IMR-90 (cell line): ENCODE data around the gene CYB561D2. TPM values are rescaled to one million over a fixed set of nuclear protein-coding genes. Genes with fewer than 3 reads are reported as not detected.

Experiments
- ATAC-seq: fragments of 200-7000 bp; cut with Tn5 transposase; 2 replicates; pipeline ENCODE4 v1.9.1; 2020; ENCODE audit warnings: low read depth, mild to moderate bottlenecking, moderate library complexity
- BruUV-seq: library from RNA; stranded (reverse); fragments of 400-500 nt; replicated peaks from 2 replicates; lab custom pipeline; 2021; lab: Mats Ljungman, UMichigan
- CTCF ChIA-PET: fragments of 300-600 bp; formaldehyde crosslinking; extraction: SDS; loops from one replicate; lab custom pipeline; 2021; ENCODE audit warnings: antibody characterized with exemption; lab: Yijun Ruan, JAX
- POLR2A ChIA-PET: fragments of 300-600 bp; sonication (Branson Sonifier 250); formaldehyde crosslinking; loops from one replicate; lab custom pipeline; 2022; ENCODE audit warnings: antibody characterized with exemption; ENCODE audit not compliant: unreplicated experiment; lab: Charles Lee
- DNase-seq: peaks from one replicate; pipeline ENCODE4 v3.0.0; 2013
- H2AFZ ChIP-seq: replicated peaks from 2 replicates; pipeline ENCODE3; 2013; ENCODE audit warnings: low read length, mild to moderate bottlenecking; ENCODE audit not compliant: poor library complexity
- H2AK5ac ChIP-seq: 2 replicates; pipeline ENCODE4 v1.6.1; 2013; ENCODE audit warnings: low read depth, low read length, inconsistent platforms
- H2AK9ac ChIP-seq: replicated peaks from 2 replicates; pipeline ENCODE3; 2013; ENCODE audit warnings: mild to moderate bottlenecking, low read depth, low read length, moderate library complexity; ENCODE audit not compliant: poor library complexity
- H2BK120ac ChIP-seq: 2 replicates; pipeline ENCODE4 v1.6.1; 2013; ENCODE audit warnings: low read depth, low read length, inconsistent platforms
- H2BK15ac ChIP-seq: 3 replicates; pipeline ENCODE4 v1.6.1; 2013; ENCODE audit warnings: low read depth, low read length, inconsistent platforms
- H2BK20ac ChIP-seq: 2 replicates; pipeline ENCODE4 v1.6.1; 2013; ENCODE audit warnings: low read depth, mild to moderate bottlenecking, inconsistent platforms, low read length, moderate library complexity
- H2BK5ac ChIP-seq: 2 replicates; pipeline ENCODE4 v1.6.1; 2013; ENCODE audit warnings: mild to moderate bottlenecking, low read depth, low read length, inconsistent platforms; ENCODE audit not compliant: poor library complexity, severe bottlenecking
- H3K14ac ChIP-seq: replicated peaks from 2 replicates; pipeline ENCODE4 v1.6.1; 2013; ENCODE audit warnings: low read depth, low read length, inconsistent platforms
- H3K18ac ChIP-seq: 2 replicates; pipeline ENCODE4 v1.6.1; 2013; ENCODE audit warnings: low read depth, low read length, control low read depth
- H3K23ac ChIP-seq: 2 replicates; pipeline ENCODE4 v1.6.1; 2013; ENCODE audit warnings: low read depth, low read length, inconsistent platforms
- H3K27ac ChIP-seq: 2 replicates; pipeline ENCODE4 v1.5.1; 2013; ENCODE audit warnings: mild to moderate bottlenecking, control low read depth, low read length; ENCODE audit not compliant: insufficient read depth
- H3K27me3 ChIP-seq: 2 replicates; pipeline ENCODE4 v1.6.1; 2013; ENCODE audit warnings: low read length; ENCODE audit not compliant: control insufficient read depth, insufficient read depth
- H3K36me3 ChIP-seq: 2 replicates; pipeline ENCODE4 v1.6.1; 2013; ENCODE audit warnings: low read length, mixed read lengths; ENCODE audit not compliant: control insufficient read depth, insufficient read depth
- H3K4ac ChIP-seq: 2 replicates; pipeline ENCODE4 v1.6.1; 2013; ENCODE audit warnings: low read depth, low read length, inconsistent platforms
- H3K4me1 ChIP-seq: 2 replicates; pipeline ENCODE4 v1.6.1; 2013; ENCODE audit warnings: low read length, mixed read lengths; ENCODE audit not compliant: control insufficient read depth, insufficient read depth
- H3K4me2 ChIP-seq: 2 replicates; pipeline ENCODE4 v1.6.1; 2013; ENCODE audit warnings: low read depth, mild to moderate bottlenecking, control low read depth, low read length, moderate library complexity
- H3K4me3 ChIP-seq: 2 replicates; pipeline ENCODE4 v1.5.1; 2013; ENCODE audit warnings: low read depth, mild to moderate bottlenecking, control low read depth, low read length, moderate library complexity; ENCODE audit not compliant: insufficient read depth
- H3K56ac ChIP-seq: 2 replicates; pipeline ENCODE4 v1.6.1; 2013; ENCODE audit warnings: low read length, inconsistent platforms; ENCODE audit not compliant: insufficient read depth; ENCODE audit errors: extremely low read depth
- H3K79me1 ChIP-seq, 2 experiments: 2 replicates each; pipeline ENCODE4 v1.6.1; 2013; ENCODE audit warnings: low read length in 2 of 2, inconsistent platforms in 1 of 2, low read depth in 1 of 2
- H3K9ac ChIP-seq: 2 replicates; pipeline ENCODE4 v1.6.1; 2013; ENCODE audit warnings: low read depth, low read length, control low read depth
- H3K9me1 ChIP-seq: 2 replicates; pipeline ENCODE4 v1.6.1; 2013; ENCODE audit warnings: low read length, inconsistent platforms; ENCODE audit not compliant: insufficient read depth
- H3K9me3 ChIP-seq: 2 replicates; pipeline ENCODE4 v1.6.1; 2013; ENCODE audit warnings: low read length; ENCODE audit not compliant: control insufficient read depth, insufficient read depth
- H4K20me1 ChIP-seq: 2 replicates; pipeline ENCODE4 v1.6.1; 2013; ENCODE audit warnings: low read length, inconsistent platforms; ENCODE audit not compliant: insufficient read depth
- H4K5ac ChIP-seq: 2 replicates; pipeline ENCODE4 v1.6.1; 2013; ENCODE audit warnings: mild to moderate bottlenecking, low read depth, low read length, control low read depth
- H4K8ac ChIP-seq, 2 experiments: 2 replicates each; pipeline ENCODE4 v1.6.1; 2013; ENCODE audit warnings: low read depth in 2 of 2, low read length in 2 of 2, control low read depth in 1 of 2, inconsistent platforms in 1 of 2
- H4K91ac ChIP-seq: 2 replicates; pipeline ENCODE4 v1.6.1; 2013; ENCODE audit warnings: low read depth, low read length, inconsistent platforms; ENCODE audit not compliant: insufficient read depth
- BHLHE40 ChIP-seq: fragments of 150-350 bp; IDR thresholded peaks from 2 replicates; pipeline ENCODE4 v1.6.1; 2016; ENCODE audit warnings: mild to moderate bottlenecking, low read depth, low read length
- FOS ChIP-seq: fragments of 150-350 bp; IDR thresholded peaks from 2 replicates; pipeline ENCODE4 v1.6.1; 2016; ENCODE audit warnings: low read depth, low read length
- MAFK ChIP-seq: IDR thresholded peaks from 2 replicates; pipeline ENCODE4 v1.6.1; 2012; ENCODE audit warnings: low read depth, low read length, improper control_type of control experiment
- MAZ ChIP-seq: IDR thresholded peaks from 2 replicates; pipeline ENCODE4 v1.6.1; 2012; ENCODE audit warnings: low read depth, mild to moderate bottlenecking, low read length, improper control_type of control experiment, moderate library complexity, borderline replicate concordance
- MXI1 ChIP-seq: IDR thresholded peaks from 2 replicates; pipeline ENCODE4 v1.6.1; 2012; ENCODE audit warnings: low read depth, mild to moderate bottlenecking, low read length, moderate library complexity, borderline replicate concordance
- POLR2A ChIP-seq: IDR thresholded peaks from 2 replicates; pipeline ENCODE4 v1.6.1; 2012; ENCODE audit warnings: mild to moderate bottlenecking, low read depth, low read length
- RAD21 ChIP-seq: IDR thresholded peaks from 2 replicates; pipeline ENCODE4 v1.6.1; 2012; ENCODE audit warnings: low read length, improper control_type of control experiment
- RCOR1 ChIP-seq: IDR thresholded peaks from 2 replicates; pipeline ENCODE4 v1.6.1; 2012; ENCODE audit warnings: mild to moderate bottlenecking, low read length, improper control_type of control experiment; ENCODE audit not compliant: insufficient replicate concordance
- SMC3 ChIP-seq: fragments of 150-350 bp; IDR thresholded peaks from 2 replicates; pipeline ENCODE4 v1.6.1; 2016; ENCODE audit warnings: low read depth, mild to moderate bottlenecking, antibody characterized with exemption, low read length, moderate library complexity
- WGBS, 2 experiments: methylation state at CpG; one replicate each; pipeline versions ENCODE4 v1.1.5 to v1.1.7; 2013; ENCODE audit warnings: missing lambda C conversion rate in 2 of 2; ENCODE audit not compliant: insufficient read length in 1 of 2; ENCODE audit errors: extremely low coverage in 2 of 2; 5-methylcytosine and 5-hydroxymethylcytosine counted together
- dilution Hi-C: fragments of 300-500 bp; cut with HindIII; formaldehyde crosslinking; loops from one replicate; pipeline ENCODE4 v1.14.3; 2018; ENCODE audit warnings: low sequenced_read_pairs; ENCODE audit not compliant: unreplicated experiment
- in situ Hi-C: fragments of 300-500 bp; cut with MboI; formaldehyde crosslinking; loops from 3 replicates; pipeline ENCODE4 v1.14.3; 2019; ENCODE audit warnings: low sequenced_read_pairs, inconsistent platforms, mixed read lengths
- intact Hi-C: fragments of 100-400 bp; cut with micrococcal nuclease; formaldehyde crosslinking; loops from 2 replicates; pipeline ENCODE4 v1.10.0; 2022
- polyA plus RNA-seq, 3 experiments: library from polyadenylated mRNA; depleted of rRNA; stranded (reverse); fragments of >200 nt; gene quantifications; 2 replicates each; pipeline ENCODE4 v1.2.3, GENCODE V29; 2012; ENCODE audit warnings: low replicate concordance in 1 of 3
- total RNA-seq: library from RNA; depleted of rRNA; stranded (reverse); fragments of >200 nt; gene quantifications from 2 replicates; pipeline ENCODE4 v1.2.3, GENCODE V29; 2012
- TF ChIP-seq, protein P1 (sequence below): fragments of 150-350 bp; IDR thresholded peaks from 2 replicates; pipeline ENCODE4 v1.6.1; 2016; ENCODE audit warnings: low read depth, mild to moderate bottlenecking, low read length, moderate library complexity, borderline replicate concordance
- TF ChIP-seq, protein P2 (sequence below): conservative IDR thresholded peaks from 2 replicates; pipeline ENCODE4 v1.5.1; 2012; ENCODE audit warnings: mild to moderate bottlenecking, low read depth, low read length, improper control_type of control experiment
- TF ChIP-seq, protein P3 (sequence below): fragments of 150-350 bp; IDR thresholded peaks from 2 replicates; pipeline ENCODE4 v1.6.1; 2017; ENCODE audit warnings: mild to moderate bottlenecking, antibody characterized with exemption, low read length, low read depth

CYB561D2 gene
- total and polyA plus RNA-seq, 2 of the 4 experiments (the other 2 are of a cell fraction) = 29.2 to 31.7 TPM

DNA sequence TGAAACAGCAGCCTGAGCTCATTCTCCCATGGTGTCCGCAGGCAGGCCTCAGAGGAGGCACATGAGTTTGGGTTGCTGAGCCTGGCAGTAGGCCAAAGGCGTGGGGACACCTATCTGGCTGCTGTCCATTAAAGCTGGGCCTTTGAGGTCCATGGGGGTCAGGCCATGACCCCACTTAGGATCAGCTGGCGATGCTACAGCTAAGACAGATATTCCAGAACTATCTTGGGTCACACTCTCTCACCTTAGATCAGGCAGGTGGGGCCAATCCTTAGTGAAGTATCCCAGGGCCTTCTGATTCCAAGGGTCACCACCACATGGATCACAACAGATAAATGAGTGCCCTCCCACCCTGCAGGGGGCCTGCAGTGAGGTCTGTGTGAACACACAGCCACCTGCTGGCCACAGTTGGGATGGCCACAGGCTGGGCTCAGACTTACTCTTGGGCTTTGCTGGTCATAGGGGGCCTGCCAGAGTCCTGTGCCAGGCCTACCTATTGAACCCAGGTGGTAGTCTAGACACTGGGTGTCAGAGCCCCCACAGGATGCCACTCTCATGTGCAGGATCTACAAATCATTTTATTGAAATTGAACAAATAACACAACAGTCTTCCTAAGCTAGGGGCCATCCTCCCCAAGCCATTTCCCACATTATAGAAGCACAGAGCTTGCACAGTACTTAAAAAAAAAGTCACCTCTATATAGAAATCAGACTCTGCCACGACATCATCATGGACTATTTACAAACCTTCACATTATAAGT lies 26.1 kb upstream of the CYB561D2 start:
- Histone ChIP-seq H2BK5ac (no peak overlapping the region), H3K4ac (no peak overlapping the region), H3K9me1 (peaks cover 5% of the 10 kb centered on the region), H2AFZ (peak overlapping the region; percentile 34), H4K5ac (no peak overlapping the region), H3K23ac (no peak overlapping the region), H3K4me2 (no peak overlapping the region), H3K4me3 (no peak overlapping the region), H3K36me3 (peaks cover 10% of the 10 kb centered on the region), H3K79me1 (peaks cover 21 to 43% of the 10 kb centered on the region in 2 experiments), H3K9me3 (no peaks in the 10 kb centered on the region), H3K56ac (no peak overlapping the region), H2BK15ac (no peak overlapping the region), H3K18ac (no peak overlapping the region), H2BK20ac (no peak overlapping the region), H3K4me1 (peaks cover 24% of the 10 kb centered on the region), H3K27me3 (no peaks in the 10 kb centered on the region), H2BK120ac (no peak overlapping the region), H4K8ac (no peak overlapping the region), H4K20me1 (peaks cover 12% of the 10 kb centered on the region), H4K91ac (no peak overlapping the region), H3K9ac (no peak overlapping the region), H2AK5ac (no peak overlapping the region), H3K14ac (no peak overlapping the region), H2AK9ac (peak overlapping the region; percentile 82), H3K27ac (no peak overlapping the region)
- dilution Hi-C loops = no loop called here
- CTCF ChIA-PET = interaction anchor here (0.7 to 1.0 kb wide), 3 partner anchors 9 to 26 kb away, joined by 3 to 4 read pairs (median 4); partner anchors contain the start of genes HYAL3 and NAA80
- in situ Hi-C loops = loop anchor here (25.0 kb wide), 3 partner anchors 1063 to 1838 kb away; partner anchors contain the start of genes ABHD14B, GPR62, MANF and PCBP4
- 45% methylated on average over 2 of the region's 4 CpGs; no CpG with 5 or more reads in 1 of the 2 experiments for WGBS, 2 experiments
- peak; percentile 42 for ATAC-seq
- peak; percentile 61 for DNase-seq
- POLR2A ChIA-PET = interaction anchor here (1.0 kb wide), 1 partner anchor 13 kb away, joined by 4 read pairs; no protein-coding TSS in a partner anchor
- BruUV-seq = no TSS peak
- TF ChIP-seq, protein P1, sequence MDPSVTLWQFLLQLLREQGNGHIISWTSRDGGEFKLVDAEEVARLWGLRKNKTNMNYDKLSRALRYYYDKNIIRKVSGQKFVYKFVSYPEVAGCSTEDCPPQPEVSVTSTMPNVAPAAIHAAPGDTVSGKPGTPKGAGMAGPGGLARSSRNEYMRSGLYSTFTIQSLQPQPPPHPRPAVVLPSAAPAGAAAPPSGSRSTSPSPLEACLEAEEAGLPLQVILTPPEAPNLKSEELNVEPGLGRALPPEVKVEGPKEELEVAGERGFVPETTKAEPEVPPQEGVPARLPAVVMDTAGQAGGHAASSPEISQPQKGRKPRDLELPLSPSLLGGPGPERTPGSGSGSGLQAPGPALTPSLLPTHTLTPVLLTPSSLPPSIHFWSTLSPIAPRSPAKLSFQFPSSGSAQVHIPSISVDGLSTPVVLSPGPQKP = no peak
- TF ChIP-seq, protein P2, sequence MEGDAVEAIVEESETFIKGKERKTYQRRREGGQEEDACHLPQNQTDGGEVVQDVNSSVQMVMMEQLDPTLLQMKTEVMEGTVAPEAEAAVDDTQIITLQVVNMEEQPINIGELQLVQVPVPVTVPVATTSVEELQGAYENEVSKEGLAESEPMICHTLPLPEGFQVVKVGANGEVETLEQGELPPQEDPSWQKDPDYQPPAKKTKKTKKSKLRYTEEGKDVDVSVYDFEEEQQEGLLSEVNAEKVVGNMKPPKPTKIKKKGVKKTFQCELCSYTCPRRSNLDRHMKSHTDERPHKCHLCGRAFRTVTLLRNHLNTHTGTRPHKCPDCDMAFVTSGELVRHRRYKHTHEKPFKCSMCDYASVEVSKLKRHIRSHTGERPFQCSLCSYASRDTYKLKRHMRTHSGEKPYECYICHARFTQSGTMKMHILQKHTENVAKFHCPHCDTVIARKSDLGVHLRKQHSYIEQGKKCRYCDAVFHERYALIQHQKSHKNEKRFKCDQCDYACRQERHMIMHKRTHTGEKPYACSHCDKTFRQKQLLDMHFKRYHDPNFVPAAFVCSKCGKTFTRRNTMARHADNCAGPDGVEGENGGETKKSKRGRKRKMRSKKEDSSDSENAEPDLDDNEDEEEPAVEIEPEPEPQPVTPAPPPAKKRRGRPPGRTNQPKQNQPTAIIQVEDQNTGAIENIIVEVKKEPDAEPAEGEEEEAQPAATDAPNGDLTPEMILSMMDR = peak; percentile 91
- TF ChIP-seq MAZ (peak; percentile 50; the same call in 1 of the 2 replicates), MAFK (no peak), RAD21 (peak; percentile 80), BHLHE40 (no peak), SMC3 (peak; percentile 79), MXI1 (0 out of 2 replicates have a peak, but pooled peaks have one; percentile 39), POLR2A (no peak), FOS (no peak), RCOR1 (no peak)
- TF ChIP-seq, protein P3, sequence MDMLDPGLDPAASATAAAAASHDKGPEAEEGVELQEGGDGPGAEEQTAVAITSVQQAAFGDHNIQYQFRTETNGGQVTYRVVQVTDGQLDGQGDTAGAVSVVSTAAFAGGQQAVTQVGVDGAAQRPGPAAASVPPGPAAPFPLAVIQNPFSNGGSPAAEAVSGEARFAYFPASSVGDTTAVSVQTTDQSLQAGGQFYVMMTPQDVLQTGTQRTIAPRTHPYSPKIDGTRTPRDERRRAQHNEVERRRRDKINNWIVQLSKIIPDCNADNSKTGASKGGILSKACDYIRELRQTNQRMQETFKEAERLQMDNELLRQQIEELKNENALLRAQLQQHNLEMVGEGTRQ = no peak
- intact Hi-C loops = loop anchor here (1.0 to 5.0 kb wide), 3 partner anchors 62 to 130 kb away; no protein-coding TSS in a partner anchor
